Liver (tissue), 9 donors: Measurements from ENCODE around the gene VGLL3. TPM values are rescaled to one million over a fixed set of nuclear protein-coding genes. Genes with fewer than 3 reads are reported as not detected.

Source experiments
- DNase-seq: peaks from one replicate; pipeline ENCODE4 v3.0.0-alpha.2; 2017; ENCODE audit warnings: low spot score
- H3K27ac ChIP-seq, 2 donors: one replicate each; pipeline ENCODE4 v1.7.0; 2013; ENCODE audit warnings: inconsistent platforms in 2 of 2, low read length in 2 of 2, control low read depth in 1 of 2, low read depth in 1 of 2, mild to moderate bottlenecking in 1 of 2
- H3K27me3 ChIP-seq, 4 donors: one replicate each; pipeline versions ENCODE4 v1.6.1 to v1.7.0; 2013; ENCODE audit warnings: low read length in 3 of 4, inconsistent platforms in 1 of 4, mild to moderate bottlenecking in 1 of 4, moderate library complexity in 1 of 4; ENCODE audit not compliant: control insufficient read depth in 4 of 4, insufficient read depth in 4 of 4
- H3K36me3 ChIP-seq, 4 donors: one replicate each; pipeline versions ENCODE4 v1.6.1 to v1.7.0; 2013; ENCODE audit warnings: low read length in 3 of 4, mild to moderate bottlenecking in 3 of 4, low read depth in 1 of 4, moderate library complexity in 1 of 4; ENCODE audit not compliant: control insufficient read depth in 4 of 4, insufficient read depth in 3 of 4
- H3K4me1 ChIP-seq, 4 donors: one replicate each; pipeline versions ENCODE4 v1.6.1 to v1.7.0; 2013; ENCODE audit warnings: low read length in 3 of 4, mild to moderate bottlenecking in 3 of 4, moderate library complexity in 1 of 4; ENCODE audit not compliant: control insufficient read depth in 4 of 4, insufficient read depth in 4 of 4
- H3K4me3 ChIP-seq, 3 donors: one replicate each; pipeline versions ENCODE4 v1.6.1 to v1.7.0; 2013; ENCODE audit warnings: low read length in 3 of 3, control low read depth in 1 of 3, low read depth in 1 of 3, mild to moderate bottlenecking in 1 of 3
- H3K9ac ChIP-seq, 2 donors: one replicate each; pipeline ENCODE4 v1.7.0; 2013; ENCODE audit warnings: low read length in 2 of 2, mild to moderate bottlenecking in 2 of 2, moderate library complexity in 2 of 2, control low read depth in 1 of 2, low read depth in 1 of 2
- H3K9me3 ChIP-seq, 4 donors: one replicate each; pipeline versions ENCODE4 v1.6.1 to v1.7.0; 2013; ENCODE audit warnings: low read length in 3 of 4; ENCODE audit not compliant: control insufficient read depth in 4 of 4
- CTCF ChIP-seq: fragments of 150-350 bp; IDR thresholded peaks from 2 replicates; pipeline ENCODE4 v1.5.1; 2017; ENCODE audit warnings: improper control_type of control experiment, low read depth, low read length; ENCODE audit not compliant: missing input control
- FOXA2 ChIP-seq: IDR thresholded peaks from 2 replicates; pipeline ENCODE4 v1.6.1; 2016; ENCODE audit warnings: antibody characterized with exemption
- GABPA ChIP-seq, 2 donors: IDR thresholded peaks in 1 of 2; conservative IDR thresholded peaks in 1 of 2; 2 replicates each; pipeline ENCODE4 v1.6.1; 2016; ENCODE audit warnings: antibody characterized with exemption in 2 of 2, mild to moderate bottlenecking in 1 of 2, moderate library complexity in 1 of 2
- HNF4A ChIP-seq, 2 donors: conservative IDR thresholded peaks; 2 replicates each; pipeline ENCODE4 v1.6.1; 2016; ENCODE audit warnings: antibody characterized with exemption in 2 of 2, mild to moderate bottlenecking in 2 of 2
- HNF4G ChIP-seq: IDR thresholded peaks from 2 replicates; pipeline ENCODE4 v1.6.1; 2016; ENCODE audit warnings: antibody characterized with exemption
- JUND ChIP-seq, 2 donors: IDR thresholded peaks; 2 replicates each; pipeline ENCODE4 v1.6.1; 2016; ENCODE audit warnings: antibody characterized with exemption in 2 of 2
- RAD21 ChIP-seq, 2 donors: IDR thresholded peaks; 2 replicates each; pipeline ENCODE4 v1.6.1; 2016; ENCODE audit warnings: antibody characterized with exemption in 2 of 2, mild to moderate bottlenecking in 2 of 2
- RXRA ChIP-seq, 2 donors: IDR thresholded peaks; 2 replicates each; pipeline ENCODE4 v1.6.1; 2017 to 2018; ENCODE audit warnings: antibody characterized with exemption in 2 of 2, mild to moderate bottlenecking in 1 of 2
- SP1 ChIP-seq: IDR thresholded peaks from 2 replicates; pipeline ENCODE4 v1.6.1; 2018; ENCODE audit warnings: antibody characterized with exemption, mild to moderate bottlenecking
- TAF1 ChIP-seq: conservative IDR thresholded peaks from 2 replicates; pipeline ENCODE4 v1.6.1; 2016; ENCODE audit warnings: antibody characterized with exemption, mild to moderate bottlenecking
- YY1 ChIP-seq: IDR thresholded peaks from 2 replicates; pipeline ENCODE4 v1.6.1; 2016; ENCODE audit warnings: antibody characterized with exemption, mild to moderate bottlenecking
- WGBS: extraction: QIAGEN DNeasy Blood & Tissue Kit; methylation state at CpG from one replicate; pipeline ENCODE4 v1.1.7; 2013; 5-methylcytosine and 5-hydroxymethylcytosine counted together
- polyA plus RNA-seq, 2 donors: library from polyadenylated mRNA; stranded (reverse) in 1 of 2; unstranded in 1 of 2; fragments of 200-250 nt in 1 of 2; fragments of >200 nt in 1 of 2; fragmentation: Nextera tagmentation in 1 of 2; extraction: Ambion mirVana in 1 of 2; gene quantifications; one replicate each; pipeline versions ENCODE4 v1.2.1 to v1.2.3, GENCODE V29; 2013 to 2015
- total RNA-seq, 2 donors: library from RNA; depleted of rRNA; stranded (reverse); fragments of >200 nt; gene quantifications; one replicate each; pipeline ENCODE4 v1.2.3, GENCODE V29; 2014
- TF ChIP-seq, protein P1 (sequence below): IDR thresholded peaks from 2 replicates; pipeline ENCODE4 v1.6.1; 2016; ENCODE audit warnings: antibody characterized with exemption
- TF ChIP-seq, protein P2 (sequence below): IDR thresholded peaks from 2 replicates; pipeline ENCODE4 v1.6.1; 2016; ENCODE audit warnings: antibody characterized with exemption
- TF ChIP-seq, protein P3 (sequence below): IDR thresholded peaks from 2 replicates; pipeline ENCODE4 v1.6.1; 2016; ENCODE audit warnings: antibody characterized with exemption, mild to moderate bottlenecking
- TF ChIP-seq, protein P4 (sequence below): IDR thresholded peaks from 2 replicates; pipeline ENCODE4 v1.6.1; 2016; ENCODE audit warnings: antibody characterized with exemption
- donor health status: healthy.
- donor health status: healthy.
- donor health status: healthy.
- donor health status: healthy.
- donor health status: healthy.

VGLL3 gene
- total and polyA plus RNA-seq, 4 donors, result 0.08 to 1.3 (median 0.63) TPM

DNA sequence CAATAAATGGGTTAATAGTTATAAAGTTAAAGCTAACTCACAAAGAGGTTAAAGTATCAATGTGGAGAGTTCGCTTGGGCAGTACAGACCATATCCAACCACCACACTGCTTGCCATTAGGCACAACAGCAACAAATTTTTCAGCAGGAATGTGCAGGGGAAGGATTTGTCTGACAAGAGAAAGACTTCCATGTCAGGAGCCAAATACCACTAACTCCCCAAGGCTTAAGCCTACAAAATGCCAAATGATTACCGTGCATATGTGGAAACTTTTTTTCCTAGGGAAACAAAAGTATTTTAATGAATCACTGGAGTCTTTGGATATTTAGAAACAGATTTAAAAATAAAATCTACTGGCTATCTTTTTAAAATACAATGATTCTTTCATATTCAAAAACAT is 8.1 kb downstream of the VGLL3 start (continued):
- TF ChIP-seq, protein P1, sequence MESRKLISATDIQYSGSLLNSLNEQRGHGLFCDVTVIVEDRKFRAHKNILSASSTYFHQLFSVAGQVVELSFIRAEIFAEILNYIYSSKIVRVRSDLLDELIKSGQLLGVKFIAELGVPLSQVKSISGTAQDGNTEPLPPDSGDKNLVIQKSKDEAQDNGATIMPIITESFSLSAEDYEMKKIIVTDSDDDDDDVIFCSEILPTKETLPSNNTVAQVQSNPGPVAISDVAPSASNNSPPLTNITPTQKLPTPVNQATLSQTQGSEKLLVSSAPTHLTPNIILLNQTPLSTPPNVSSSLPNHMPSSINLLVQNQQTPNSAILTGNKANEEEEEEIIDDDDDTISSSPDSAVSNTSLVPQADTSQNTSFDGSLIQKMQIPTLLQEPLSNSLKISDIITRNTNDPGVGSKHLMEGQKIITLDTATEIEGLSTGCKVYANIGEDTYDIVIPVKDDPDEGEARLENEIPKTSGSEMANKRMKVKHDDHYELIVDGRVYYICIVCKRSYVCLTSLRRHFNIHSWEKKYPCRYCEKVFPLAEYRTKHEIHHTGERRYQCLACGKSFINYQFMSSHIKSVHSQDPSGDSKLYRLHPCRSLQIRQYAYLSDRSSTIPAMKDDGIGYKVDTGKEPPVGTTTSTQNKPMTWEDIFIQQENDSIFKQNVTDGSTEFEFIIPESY, result no peak
- TF ChIP-seq TAF1, result no peak
- TF ChIP-seq, protein P2, sequence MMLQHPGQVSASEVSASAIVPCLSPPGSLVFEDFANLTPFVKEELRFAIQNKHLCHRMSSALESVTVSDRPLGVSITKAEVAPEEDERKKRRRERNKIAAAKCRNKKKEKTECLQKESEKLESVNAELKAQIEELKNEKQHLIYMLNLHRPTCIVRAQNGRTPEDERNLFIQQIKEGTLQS, result no peak
- TF ChIP-seq JUND (IDR thresholded peaks at IDR 0.05), result no peak
- TF ChIP-seq CTCF, result no peak

- H3K4me3 ChIP-seq, result no peak overlapping the region
- H3K27me3 ChIP-seq, result no peaks in the 10 kb centered on the region
- H3K36me3 ChIP-seq, result no peaks in the 10 kb centered on the region
- no peak overlapping the region for H3K9ac ChIP-seq
- H3K27ac ChIP-seq, result no peak overlapping the region
- TF ChIP-seq, protein P3, sequence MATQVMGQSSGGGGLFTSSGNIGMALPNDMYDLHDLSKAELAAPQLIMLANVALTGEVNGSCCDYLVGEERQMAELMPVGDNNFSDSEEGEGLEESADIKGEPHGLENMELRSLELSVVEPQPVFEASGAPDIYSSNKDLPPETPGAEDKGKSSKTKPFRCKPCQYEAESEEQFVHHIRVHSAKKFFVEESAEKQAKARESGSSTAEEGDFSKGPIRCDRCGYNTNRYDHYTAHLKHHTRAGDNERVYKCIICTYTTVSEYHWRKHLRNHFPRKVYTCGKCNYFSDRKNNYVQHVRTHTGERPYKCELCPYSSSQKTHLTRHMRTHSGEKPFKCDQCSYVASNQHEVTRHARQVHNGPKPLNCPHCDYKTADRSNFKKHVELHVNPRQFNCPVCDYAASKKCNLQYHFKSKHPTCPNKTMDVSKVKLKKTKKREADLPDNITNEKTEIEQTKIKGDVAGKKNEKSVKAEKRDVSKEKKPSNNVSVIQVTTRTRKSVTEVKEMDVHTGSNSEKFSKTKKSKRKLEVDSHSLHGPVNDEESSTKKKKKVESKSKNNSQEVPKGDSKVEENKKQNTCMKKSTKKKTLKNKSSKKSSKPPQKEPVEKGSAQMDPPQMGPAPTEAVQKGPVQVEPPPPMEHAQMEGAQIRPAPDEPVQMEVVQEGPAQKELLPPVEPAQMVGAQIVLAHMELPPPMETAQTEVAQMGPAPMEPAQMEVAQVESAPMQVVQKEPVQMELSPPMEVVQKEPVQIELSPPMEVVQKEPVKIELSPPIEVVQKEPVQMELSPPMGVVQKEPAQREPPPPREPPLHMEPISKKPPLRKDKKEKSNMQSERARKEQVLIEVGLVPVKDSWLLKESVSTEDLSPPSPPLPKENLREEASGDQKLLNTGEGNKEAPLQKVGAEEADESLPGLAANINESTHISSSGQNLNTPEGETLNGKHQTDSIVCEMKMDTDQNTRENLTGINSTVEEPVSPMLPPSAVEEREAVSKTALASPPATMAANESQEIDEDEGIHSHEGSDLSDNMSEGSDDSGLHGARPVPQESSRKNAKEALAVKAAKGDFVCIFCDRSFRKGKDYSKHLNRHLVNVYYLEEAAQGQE, result no peak
- no peaks in the 10 kb centered on the region for H3K9me3 ChIP-seq
- no peaks in the 10 kb centered on the region for H3K4me1 ChIP-seq
- 78% methylated on average over 6 of the region's 6 CpGs for WGBS
- no peak for DNase-seq
These were observed 12.8 kb downstream of the VGLL3 start for GRCh38 chr3:86978111-86978551.

DNA sequence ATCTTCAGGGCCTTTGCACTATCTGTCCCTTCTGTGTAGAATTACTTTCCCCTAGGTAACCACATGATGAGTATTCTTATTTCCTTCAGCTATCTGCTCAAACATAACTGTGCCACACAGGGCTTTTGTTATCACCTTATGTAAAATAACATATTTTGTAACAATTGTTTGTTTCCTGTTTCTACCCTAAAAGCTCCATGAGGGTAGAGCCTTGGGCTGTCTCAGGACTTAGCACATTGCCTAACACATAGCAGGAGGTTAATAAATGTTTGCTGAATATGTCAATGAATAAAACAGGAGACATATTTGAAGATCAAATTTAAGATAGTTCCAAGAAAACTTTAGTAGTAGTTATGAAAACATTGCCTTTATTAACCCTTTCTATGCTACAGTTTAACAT is 14.7 kb downstream of the VGLL3 start:
- H3K9me3 ChIP-seq, result no peaks in the 10 kb centered on the region
- no peaks in the 10 kb centered on the region for H3K36me3 ChIP-seq
- TF ChIP-seq, protein P3, result no peak
- TF ChIP-seq, protein P4, sequence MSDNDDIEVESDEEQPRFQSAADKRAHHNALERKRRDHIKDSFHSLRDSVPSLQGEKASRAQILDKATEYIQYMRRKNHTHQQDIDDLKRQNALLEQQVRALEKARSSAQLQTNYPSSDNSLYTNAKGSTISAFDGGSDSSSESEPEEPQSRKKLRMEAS, result no peak
- no peak for TF ChIP-seq HNF4G
- no peak for TF ChIP-seq YY1
- TF ChIP-seq FOXA2, result no peak
- TF ChIP-seq GABPA (IDR thresholded peaks at IDR 0.05 in 1 of 2, conservative IDR thresholded peaks at IDR 0.05 in 1 of 2), result no peak
- TF ChIP-seq HNF4A (conservative IDR thresholded peaks at IDR 0.05), result no peak
- TF ChIP-seq TAF1, result no peak
- no peak for TF ChIP-seq RAD21 (IDR thresholded peaks at IDR 0.05)
- TF ChIP-seq RXRA (IDR thresholded peaks at IDR 0.05), result no peak
- TF ChIP-seq JUND (IDR thresholded peaks at IDR 0.05), result no peak
- TF ChIP-seq, protein P2, result no peak
- TF ChIP-seq, protein P1, result no peak
- no peak for TF ChIP-seq SP1
- H3K27me3 ChIP-seq, result no peaks in the 10 kb centered on the region
- no peak overlapping the region for H3K27ac ChIP-seq
- no peak overlapping the region for H3K4me3 ChIP-seq
- DNase-seq, result no peak
- no peak overlapping the region for H3K9ac ChIP-seq
- no peaks in the 10 kb centered on the region for H3K4me1 ChIP-seq
